HG03571 (cell line): ENCODE measurements around the gene TBC1D1.

Experiments
- ATAC-seq: cut with Tn5 transposase; IDR thresholded peaks from one replicate; pipeline ENCODE4 v1.9.1; 2021; ENCODE audit not compliant: unreplicated experiment

The TBC1D1 gene

DNA sequence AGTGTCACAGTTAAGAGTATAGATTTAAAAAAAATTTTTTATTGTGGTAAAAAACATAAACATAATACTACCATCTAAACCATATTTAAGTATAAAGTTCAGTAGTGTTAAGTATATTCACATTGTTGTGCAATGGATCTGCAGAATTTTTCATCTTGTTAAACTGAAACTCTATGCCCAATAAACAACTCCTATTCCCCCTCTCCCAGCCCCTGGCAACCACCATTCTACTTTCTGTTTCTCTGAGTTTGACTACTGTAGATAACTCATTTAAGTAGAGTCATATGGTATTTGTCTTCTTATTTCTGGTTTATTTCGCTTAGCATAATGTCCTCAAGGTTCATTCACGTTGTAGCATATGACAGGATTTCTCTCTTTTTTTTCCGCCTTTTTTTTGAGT lies 181.7 kb downstream of the TBC1D1 start:
- ATAC-seq = no peak

DNA sequence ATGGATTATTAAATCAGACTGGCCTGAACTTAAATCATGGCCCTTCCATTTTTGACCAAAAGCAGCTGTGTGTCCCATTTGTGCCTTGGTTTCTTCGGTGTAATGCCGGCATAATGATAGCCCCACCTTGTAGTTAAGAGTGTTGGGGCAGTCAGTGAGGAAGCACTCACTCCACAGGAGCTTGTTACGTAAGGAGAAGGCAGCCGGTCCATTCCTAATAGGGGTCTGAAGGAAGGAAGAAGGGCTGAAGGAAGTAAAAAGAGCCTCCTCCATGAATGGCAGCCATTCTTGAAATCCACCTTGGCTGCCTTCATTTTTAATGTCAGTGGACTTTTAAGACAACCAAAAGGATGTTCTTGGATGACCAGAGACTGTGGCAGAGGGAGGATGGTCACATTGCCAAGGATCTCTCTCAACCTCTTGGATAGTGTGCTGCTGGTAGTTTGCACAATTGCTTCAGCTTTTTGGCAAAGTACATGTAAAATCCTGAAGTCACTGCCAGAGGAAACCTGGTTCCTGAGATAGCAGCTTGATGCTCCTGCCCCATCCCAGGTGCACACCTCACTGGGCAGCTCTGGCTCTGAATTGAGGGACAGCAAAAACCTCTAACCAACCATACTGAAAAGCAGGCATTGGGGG lies 182.8 kb downstream of the TBC1D1 start:
- ATAC-seq = no peak

DNA sequence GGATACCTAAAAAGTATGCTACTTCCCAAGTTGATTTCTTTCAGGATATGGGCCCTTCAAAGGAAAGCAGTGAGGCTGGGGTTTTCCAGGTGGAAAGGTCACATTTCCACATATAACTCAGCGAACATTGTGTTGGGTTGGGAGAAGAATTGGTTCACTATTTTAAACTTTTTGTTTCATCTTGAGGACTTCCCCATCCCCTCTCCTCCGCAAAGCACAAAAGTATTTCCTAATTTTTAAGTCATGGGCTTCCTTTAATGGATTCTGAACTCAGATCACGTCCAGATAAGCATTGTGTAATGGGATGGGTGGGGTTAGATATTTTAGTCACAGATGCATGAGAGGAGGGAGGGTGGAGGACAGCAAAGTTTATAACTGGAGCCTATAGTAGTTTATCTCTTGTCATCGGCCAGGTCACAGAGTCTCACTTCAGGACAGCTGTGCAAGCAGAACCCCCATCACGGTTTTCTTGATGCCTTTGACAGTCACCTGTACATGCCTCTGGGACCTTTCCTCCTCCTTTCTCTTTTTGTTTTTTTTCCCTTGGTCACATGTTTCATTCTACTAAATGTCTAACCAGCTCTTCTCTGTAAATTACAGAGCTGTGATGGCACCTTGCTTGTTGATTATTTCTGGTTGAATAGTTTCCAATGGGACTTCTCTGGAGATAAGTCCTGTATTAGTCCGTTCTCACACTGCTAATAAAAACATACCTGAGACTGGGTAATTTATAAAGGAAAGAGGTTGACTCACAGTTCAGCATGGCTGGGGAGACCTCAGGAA lies 184.7 kb downstream of the TBC1D1 start:
- ATAC-seq = no peak

DNA sequence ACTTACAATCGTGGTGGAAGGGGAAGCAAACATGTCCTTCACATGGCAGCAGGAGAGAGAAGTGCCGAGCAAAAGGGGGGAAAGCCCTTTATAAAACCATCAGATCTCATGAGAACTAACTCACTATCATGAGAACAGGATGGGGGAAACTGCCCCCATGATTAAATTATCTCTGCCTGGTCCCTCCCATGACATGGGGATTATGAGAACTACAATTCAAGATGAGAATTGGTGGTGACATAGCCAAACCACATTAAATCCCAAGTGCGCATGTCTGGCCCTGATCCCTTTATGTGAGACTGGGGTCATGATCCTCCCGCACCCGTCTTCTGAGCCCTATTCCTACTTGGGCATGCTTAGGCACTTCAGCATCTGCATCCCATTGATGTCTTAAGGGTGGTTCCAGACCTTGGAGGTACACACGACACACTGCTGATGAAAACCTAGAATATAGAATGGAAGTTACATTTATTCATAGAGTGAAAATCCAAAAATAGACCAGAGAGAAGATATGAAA lies 185.3 kb downstream of the TBC1D1 start:
- ATAC-seq = no peak

DNA sequence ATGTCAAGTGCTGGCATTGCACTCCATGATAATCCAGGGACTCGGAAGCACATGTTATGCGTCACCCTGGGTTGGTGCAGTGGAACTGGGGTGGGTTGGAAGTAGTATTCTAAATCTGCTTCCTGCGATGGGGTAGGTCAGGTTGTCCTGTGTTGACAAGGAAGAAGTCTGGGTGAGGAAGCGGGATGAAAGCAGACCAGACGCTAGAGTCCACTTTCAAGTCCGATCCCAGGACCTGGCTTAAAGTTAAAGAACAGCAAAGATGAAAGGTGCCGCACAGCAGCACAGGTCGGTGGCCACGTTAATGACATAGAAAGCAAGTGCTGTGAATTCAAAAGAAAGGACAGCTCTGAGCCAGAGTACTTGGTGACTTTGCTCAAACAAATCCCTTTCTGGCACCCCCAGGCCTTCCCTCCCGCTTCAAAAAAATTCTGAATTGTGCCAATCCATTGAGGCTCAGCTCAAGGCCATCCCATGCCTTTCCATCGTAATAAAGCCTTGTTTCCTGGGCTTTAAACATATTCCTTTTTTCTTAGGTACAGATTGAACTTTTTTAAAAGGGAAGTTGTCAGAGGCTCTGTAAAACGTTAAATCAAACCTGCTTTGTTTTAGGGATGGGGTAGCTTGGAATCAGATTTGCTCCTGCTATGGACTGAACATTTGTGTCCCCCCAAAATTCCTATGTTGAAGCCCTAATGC lies 187.1 kb downstream of the TBC1D1 start:
- no peak for ATAC-seq

DNA sequence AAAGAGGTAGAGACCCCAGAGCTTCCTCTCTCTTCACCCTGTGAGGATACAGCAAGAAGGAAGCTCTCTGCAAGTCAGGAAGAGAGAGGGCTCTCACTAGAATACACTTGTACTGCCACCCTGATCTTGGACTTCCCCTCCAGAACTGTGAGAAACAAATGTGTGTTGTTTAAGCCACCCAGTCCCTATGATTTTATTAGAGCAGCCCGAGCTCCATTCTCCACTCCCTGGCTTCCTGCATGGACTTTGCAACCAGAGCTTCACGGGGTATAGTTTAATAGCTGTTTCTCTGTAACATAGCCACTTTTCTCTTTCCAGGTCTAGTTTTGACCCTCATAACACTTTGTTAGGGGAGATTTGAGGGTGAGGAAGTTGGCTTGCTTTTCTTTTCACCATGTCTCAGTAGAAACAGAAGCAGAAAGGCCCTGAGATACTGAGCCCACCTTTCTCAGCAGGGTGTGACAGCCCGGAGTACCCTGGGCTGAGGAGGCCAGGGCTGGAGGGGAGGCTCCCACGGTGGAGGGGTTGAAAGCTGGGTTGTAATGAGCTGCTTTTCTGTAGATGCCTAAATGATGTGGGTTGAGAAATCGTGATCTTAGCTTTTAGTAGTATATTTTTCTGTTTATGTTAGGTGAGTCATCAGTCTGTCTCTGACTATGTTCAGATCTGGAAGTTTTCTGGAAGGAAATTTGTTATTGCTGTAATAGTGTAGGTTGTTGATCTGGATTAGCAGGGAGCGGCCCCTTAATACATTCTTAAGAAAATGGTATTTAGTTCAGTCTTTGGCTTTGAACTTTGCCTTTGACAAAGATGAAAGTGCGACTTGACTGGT lies 187.9 kb downstream of the TBC1D1 start:
- ATAC-seq = no peak

DNA sequence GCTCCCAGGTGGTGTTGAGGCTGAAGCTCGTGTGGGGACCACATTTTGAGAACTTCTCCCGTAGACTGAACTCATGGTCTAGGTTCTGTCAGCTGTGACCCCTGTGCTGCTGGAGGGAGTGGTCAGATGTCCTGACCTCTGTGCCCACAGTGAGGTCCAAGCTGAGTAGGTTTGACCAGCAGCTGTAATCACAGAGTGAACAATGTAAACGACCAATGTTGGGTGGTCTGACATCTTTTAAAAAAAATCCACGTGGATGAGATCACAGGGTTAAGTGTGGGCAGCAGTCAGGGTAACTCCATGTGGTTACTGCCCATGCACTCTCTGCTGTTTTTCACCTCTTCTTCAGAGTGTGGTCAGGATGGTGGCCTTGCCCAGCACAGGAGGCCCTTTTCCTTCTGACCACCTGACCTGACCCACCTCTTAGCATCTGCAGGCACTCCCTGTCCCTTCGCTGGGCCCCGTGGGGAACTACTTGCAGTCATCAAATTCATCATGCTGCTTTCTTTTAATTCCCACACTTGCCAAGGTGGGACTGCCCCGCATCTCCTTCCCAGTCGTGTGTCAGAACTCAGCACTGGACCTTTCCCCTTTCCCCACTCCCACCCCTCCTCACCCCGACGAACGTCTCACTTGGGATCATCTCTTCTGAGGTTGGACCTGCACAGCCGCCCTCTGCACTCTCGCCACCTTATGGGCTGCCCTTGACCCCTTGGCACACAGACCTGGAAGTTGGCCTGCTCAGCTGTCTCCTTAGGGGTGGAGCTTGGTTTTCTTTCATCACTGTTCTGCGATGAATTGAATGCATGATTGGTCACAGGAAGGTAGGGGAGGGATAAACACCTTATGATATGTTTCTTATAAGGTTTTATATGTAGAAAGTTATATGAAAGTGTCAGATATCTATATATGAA lies 189.4 kb downstream of the TBC1D1 start:
- no peak for ATAC-seq

DNA sequence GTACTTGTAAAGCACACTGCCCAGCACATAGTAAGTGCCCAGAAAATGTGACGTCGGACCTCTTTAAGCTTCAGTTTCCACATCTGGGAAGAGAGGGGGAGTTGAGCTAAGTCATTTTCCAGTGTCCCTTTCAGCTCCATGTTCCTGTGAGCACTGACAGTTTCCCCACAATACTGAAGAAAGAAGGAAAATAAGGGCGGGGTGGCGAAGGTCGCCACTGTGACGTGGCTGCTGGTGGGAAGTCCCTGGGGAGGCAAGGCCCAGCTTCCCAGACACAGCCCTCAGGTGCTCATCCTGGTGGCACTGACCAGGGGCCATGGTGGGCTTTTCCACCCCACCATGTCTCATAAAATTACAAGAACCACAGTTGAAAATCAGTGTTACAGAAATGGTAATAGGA lies 191.1 kb downstream of the TBC1D1 start:
- no peak for ATAC-seq

DNA sequence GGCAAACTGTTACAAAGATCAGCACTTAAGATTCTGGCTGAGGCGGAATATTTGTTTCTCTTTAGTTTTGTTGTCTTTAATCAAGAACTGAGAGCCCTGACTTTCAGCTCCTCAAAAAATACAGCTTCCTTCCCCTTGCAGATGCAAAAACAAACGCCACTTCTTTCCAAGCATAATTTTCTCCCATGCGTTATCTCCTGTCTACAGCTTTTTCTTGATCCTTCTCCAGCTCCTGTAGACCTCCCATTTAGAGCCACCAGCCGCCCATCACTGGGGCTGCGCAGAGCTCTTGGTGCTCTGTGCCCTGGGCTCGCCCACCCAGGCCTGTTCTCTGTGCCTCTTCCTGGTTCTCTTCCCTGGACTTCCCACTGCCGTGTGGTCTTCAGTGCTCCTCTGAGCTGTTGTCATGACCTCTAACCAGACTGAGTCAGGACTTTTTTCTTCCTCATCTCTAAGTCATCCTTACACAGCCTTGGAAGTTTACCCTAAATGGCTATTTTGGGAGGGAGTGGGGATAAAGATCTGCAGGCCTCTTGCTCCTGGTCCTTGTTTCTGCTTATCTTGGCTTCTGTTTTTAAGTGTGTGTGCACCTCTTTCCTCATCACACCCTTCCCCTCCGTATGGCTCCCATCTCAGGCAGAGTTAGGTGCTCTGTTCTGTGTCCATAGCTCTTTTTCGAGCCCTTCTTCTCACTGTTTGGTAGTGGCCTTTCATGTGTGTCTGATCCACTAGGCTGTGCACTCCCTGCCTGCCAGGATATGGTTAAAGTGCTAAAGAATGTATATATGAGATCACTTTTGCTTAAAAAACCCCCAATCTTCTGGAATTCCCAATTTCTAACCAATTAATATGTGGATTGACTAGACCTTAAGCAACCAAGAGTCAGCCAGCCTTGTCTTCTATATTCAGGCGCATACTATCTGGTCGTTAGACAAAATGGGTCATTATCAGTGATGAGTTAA lies 191.8 kb downstream of the TBC1D1 start:
- no peak for ATAC-seq

DNA sequence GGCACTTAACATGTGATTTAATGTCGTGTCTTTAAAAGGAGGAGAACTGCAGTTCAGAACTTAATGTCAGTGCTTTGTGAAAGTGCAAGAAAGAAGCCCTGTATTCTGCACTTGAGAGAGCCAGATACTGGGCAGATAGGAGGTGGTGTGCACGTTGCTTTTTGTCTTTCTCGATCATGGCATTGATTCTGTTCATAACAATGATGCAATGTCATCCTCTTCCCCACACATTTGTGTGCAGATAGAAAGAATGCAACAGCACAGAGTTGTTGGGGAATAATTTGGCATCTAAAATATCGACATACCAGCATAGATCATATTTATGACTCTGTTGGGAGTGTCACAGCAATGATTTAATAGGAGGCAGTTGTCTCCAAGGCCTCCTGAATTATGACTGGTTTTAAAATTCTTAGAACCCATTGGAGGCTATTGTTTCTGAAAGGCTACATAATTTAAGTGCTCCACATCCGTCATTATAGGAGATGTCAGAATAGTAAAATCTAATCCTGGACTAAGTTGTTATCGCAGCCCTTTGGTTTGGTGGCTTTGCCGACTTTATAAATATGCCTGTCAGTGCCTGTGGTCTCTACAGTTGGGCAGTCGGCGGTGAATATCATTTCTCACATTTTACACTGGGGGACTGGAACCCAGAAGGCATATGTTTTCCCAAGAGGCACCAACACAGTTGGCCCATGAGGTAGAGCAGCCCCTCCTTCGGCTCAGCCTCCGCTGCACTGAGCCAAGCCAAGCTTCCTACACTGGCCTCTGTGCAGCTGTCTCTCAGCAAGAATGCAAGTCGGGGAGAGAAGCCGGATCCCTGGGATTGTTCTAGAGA lies 194.2 kb downstream of the TBC1D1 start:
- no peak for ATAC-seq

DNA sequence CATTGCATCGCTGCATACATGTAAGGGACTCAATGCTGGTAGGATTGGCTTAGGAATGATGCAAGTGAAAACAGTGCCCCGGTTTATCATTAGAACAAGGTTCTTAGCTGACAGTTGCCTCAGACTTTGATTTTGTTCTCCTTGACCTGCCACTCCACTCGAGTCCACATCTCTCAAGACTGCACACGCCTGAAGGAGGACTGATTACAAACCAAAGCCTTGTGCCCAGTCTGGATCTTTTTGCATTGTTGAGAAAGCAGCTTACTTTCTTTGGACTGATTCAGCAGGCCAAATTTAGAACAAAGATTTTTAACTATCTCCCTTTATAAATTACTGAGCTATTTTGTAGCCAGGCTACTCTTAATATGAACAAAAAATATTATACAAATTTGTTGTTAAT lies 194.9 kb downstream of the TBC1D1 start:
- no peak for ATAC-seq

DNA sequence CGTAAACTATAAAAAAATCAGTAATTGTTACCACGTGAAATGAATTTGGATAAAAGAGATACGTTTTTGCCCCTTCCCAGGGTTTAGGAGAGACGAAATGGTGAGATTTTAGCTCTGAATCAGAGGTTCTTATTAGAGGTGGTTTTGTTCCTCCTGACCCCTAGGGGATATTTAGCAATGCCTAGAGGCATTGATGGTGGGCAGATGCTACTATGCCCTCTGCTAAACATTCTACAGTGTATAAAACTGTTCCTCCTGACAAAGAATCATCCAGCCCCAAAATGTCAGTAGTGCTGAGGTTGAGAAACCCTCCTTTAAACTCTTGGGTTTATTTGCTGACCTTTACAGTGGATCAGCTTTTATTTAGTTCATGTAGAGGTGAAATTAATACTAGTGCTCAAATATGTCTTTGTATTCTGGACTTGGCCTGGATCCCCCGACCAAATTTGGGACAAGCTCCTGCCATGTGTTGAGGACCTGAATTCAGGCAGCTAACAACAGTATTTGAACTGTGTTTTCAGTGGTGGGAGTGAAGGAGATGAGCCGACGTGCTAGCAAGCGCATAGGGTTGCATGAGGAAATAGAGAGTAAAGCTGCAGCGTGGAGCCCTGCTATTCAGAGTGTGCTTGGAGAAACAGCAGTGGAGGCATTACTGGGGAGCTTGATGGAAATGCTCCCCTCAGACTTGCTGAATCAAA lies 195.4 kb downstream of the TBC1D1 start:
- ATAC-seq = no peak

DNA sequence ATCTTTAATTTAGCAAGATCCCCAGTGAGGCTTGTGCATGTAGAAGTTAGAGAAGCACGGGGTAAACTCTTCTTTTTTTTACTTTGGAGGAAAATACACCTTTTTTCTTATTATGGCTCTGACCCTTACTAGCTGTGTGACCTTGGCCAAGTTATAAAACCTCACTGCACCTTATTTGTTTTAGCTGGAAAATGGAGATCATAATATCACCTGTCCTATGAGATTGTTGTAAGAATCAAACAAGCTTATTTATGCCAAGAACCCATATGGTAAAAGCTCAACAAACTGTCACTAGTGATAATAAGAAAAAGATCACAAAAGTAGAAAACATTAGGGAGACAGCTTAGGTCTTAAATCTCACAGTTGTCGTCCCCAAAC lies 196.0 kb downstream of the TBC1D1 start:
- no peak for ATAC-seq

DNA sequence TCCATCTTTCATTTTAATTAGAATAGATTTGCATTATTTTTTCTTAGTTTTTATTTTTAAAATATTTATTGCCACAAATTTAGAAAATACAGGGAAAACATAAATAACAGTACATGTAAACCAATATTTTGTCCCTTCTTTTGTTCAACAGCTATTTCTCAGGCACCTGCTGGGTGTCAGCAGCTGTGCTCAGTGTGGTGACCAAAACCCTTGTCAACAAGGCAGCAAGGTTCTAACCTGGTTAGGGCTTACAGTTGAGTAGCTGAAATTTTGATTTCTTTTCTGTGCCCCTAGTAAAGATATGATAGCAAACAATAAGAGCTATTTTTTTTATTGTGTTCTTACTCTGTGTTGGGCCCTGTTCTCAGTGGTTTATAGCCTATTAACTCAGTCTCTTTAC lies 197.4 kb downstream of the TBC1D1 start:
- ATAC-seq = no peak

DNA sequence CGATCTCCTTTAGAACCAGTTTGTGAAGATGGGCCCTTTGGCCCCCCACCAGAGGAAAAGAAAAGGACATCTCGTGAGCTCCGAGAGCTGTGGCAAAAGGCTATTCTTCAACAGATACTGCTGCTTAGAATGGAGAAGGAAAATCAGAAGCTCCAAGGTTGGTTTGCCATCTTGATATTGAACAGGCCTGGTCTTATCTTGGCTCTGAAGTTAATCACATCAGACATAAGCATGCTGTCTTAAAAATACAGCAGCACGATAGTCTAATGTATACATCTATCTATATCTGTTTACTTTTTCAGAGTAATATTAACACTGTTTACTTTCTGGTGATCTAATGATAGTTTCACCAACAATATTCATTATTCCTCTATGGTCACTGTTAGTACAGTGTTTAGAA lies 199.1 kb downstream of the TBC1D1 start:
- no peak for ATAC-seq

DNA sequence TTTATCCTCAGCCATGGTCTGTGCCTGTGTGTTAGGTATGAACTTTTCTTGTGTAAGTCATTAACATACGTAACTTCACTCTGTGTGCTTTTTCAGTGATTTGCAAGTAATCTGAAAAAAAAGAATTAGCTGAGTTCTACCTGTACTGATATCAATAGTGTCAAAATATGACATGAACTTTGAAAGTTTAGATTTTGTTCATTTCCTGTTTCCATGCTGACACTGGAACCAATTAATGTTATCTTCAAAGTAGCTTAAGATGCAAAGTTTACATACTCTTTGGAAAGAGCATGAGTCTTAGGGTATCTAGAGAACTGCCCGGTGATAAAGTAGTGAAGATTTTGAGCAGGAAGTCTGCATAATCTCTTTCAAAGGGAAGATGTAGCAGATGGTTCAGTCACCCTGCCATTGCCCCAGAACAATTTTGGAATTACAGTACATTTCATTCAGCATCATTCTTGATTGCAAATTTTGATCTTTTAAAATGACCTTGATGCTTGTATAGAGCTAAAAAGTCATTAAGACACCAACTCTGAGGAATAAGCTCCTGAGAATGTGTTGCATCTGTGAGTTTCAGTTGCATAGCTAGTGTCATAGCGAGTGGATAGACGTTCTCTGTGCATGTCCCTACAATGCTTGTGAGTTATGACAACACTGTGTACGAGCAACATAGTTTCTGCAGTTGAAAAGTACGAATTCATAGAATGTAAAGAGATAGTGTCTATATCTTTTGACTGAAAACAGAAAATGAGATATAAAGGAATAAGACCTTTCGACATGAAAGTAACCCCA lies 199.8 kb downstream of the TBC1D1 start:
- ATAC-seq = no peak

DNA sequence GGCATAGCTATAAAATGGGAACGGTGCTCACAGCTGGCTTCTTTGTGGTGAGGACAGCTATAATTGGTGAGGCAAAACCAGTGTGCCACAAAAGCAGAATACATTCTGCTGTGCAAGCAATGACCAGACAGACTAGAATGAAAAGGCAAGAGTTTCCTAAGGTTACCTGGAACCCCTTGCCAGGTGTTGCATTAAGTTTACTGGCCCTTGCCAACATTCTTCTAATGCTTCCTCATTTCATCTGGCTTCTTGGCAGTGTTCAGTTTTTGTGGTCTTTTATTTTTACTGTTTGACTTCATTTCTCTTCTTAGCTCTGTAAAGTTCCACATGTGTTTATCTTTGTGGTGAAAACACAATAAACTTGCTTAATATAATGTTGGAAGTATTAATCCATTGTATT lies 200.8 kb downstream of the TBC1D1 start:
- ATAC-seq = no peak
